Stimulated activated CD8-positive, alpha-beta memory T cell treated with anti-CD3 and anti-CD28 coated beads, Interleukin-15, amount 100 ng/mL, for 1 hour (primary cell): ENCODE measurements around the gene TRAFD1.
"Not testable (repeated sequence)": the region's sequence is repeated elsewhere in the genome, so short reads cannot be mapped to it uniquely, and the experiment has no call there.

Experiments
- DNase-seq: peaks from one replicate; pipeline ENCODE4 v3.0.0-alpha.2; 2020; ENCODE audit warnings: low read depth

TRAFD1 gene

GRCh38 chr12:112125250-112125999 lies at the start of gene TRAFD1:
Gene TRAFD1, plus strand, starts transcription at chr12:112125560. Its CDS starts 4,963 bp downstream, at chr12:112130523.
- peak; percentile 96 for DNase-seq

DNA sequence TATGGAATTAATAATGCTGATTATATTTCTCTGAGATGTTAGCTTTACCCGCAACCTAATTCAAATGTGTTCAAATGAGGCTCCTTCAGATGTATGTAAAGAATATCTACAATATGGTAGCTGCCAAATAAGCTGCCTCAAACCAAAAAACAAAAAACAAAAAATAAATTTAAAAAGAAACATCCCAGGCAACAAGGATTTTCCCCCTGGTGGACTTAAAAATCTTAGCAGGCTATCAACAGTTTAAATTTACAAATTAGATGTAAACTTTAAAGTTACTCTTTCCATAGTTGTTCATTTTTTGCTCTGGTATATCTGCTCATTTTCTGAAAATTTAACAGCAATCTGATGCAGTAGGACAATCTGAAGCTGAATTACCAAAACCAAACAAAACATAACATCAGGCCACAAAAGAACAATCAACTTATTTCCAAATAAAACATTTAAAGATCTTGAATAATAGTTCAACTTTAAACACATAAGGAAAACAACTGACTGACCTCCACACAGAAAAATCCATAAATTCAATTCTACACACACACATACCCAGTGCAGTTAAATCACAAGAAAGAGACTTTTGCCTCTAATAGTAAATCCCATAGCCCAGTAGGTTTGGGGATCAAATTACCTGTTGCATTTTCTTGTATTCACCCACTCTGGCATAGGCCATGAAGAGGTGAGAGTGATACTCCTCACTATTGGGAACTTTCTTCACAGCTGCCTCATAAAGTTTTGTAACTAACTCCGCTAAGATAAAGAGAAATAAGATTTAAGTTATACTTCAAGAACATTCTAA lies 38.1 kb upstream of the TRAFD1 start:
- DNase-seq = no peak

DNA sequence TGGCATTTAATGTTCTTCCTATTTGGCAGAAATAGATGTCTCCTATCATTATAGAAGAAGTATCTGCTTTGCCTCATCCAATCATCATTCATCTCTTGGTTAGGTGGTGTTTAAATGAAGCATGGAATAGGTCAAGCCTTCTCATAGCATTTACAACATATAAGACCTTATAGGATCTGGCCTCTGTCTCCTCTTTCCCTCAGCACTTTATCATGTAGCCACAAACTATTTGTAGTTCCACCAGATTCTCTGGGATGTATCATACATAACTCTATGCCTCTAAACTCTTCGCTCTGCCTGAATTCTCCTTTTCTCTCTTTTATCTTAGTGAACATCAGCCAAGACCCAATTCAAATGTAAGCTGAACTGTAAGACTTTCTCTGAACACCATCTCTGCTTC lies 37.5 kb upstream of the TRAFD1 start:
- no peak for DNase-seq

DNA sequence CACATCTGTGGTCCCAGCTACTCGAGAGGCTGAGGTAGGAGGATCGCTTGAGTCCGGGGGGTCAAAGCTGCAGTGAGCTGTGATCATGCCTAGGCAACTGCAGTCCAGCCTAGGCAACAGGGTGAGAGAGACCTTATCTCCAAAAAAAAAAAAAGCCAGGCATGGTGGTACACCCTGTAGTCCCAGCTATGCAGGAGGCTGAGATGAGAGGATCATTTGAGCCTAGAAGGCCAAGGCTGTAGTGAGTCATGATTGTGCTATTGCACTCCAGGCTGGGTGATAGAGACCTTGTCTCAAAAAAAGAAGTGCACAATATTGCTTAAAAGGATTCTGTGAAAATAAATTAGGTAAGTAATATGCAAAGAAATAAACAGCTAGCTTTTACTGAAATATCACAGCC lies 33.8 kb upstream of the TRAFD1 start:
- no peak for DNase-seq

DNA sequence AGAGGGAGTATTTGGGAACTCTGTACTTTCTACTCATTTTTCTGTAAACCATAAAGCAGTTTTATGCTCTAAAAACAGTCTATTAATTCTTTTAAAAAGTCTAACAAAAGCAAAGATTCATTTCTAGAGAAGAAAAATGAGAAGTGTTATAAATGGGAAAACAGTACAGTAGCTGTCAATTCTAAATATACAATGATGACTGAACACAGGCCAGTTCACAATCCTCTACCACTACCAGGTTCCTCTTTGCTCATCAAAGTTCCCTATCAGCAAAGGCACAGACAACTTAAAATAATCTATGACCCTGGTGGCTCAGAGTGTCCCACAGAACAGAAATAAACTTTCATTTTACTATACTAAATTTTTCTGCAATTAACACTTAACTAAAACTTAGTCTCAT lies 29.3 kb upstream of the TRAFD1 start:
- DNase-seq = no peak

- no peak for DNase-seq
Measured at GRCh38 chr12:112096667-112097066, 28.7 kb upstream of the TRAFD1 start.

DNA sequence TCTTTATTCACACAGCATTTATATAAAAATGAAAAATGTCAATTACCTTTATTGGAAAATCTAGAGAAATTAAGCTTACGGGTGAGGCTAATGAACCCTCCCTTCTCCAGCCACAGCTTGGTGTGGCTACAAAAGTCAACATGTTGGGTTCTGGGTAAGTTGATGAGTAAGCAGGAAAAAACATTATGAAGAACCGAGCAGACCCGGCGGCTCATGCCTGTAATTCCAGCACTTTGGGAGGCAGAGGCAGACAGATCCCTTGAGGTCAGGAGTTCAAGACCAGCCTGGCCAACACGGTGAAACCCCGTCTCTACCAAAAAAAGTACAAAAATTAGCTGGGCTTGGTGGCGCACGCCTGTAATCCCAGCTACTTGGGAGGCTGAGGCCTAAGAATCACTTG lies 27.7 kb upstream of the TRAFD1 start:
- no peak for DNase-seq

DNA sequence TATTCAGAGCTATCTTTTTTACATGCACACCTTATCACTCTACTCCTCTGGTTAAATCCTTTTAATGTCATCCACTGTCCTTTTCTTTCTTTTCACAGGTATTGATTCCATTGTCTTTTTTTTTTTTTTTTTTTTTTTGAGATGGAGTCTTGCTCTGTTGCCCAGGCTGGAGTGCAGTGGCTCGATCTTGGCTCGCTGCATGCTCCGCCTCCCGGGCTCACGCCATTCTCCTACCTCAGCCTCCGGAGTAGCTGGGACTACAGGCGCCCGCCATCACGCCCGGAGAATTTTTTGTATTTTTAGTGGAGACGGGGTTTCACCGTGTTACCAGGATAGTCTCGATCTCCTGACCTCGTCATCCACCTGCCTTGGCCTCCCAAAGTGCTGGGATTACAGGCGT lies 24.9 kb upstream of the TRAFD1 start:
- DNase-seq = not testable (repeated sequence)

- DNase-seq = no peak
Measured at GRCh38 chr12:112102127-112102526, 23.2 kb upstream of the TRAFD1 start.

DNA sequence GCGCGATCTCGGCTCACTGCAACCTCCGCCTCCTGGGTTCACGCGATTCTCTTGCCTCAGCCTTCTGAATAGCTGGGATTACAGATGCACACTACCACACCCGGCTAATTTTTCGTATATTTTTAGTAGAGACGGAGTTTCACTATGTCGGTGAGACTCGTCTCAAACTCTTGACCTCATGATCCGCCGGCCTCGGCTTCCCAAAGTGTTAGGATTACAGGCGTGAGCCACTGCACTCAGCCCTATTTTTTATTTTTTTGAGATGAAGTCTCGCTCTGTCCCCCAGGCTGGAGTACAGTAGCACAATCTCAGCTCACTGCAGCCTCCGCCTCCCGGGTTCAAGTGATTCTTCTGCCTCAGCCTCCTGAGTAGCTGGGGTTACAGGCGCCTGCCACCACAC lies 22.6 kb upstream of the TRAFD1 start:
- DNase-seq = not testable (repeated sequence)

GRCh38 chr12:112103758-112104503 lies 21.4 kb upstream of the TRAFD1 start:
- DNase-seq = no peak

DNA sequence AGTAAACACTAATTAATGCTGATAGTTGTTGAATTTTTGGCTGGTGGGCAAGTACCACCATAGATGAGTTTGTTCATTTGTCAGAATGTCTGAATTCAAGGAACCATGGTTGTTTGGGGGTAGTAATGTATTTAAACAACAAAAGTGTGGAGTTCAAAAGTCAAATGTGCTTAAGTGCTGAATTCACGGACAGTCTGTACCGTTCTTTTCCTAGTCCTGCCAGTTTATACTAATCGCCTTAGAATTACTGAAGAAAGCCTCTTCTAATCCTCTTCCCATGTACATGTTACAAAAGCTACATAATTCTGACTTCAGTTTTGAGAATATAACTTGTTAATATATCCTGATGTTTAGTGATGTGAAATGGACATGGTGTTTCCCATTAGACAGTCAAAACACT lies 19.5 kb upstream of the TRAFD1 start:
- no peak for DNase-seq

DNA sequence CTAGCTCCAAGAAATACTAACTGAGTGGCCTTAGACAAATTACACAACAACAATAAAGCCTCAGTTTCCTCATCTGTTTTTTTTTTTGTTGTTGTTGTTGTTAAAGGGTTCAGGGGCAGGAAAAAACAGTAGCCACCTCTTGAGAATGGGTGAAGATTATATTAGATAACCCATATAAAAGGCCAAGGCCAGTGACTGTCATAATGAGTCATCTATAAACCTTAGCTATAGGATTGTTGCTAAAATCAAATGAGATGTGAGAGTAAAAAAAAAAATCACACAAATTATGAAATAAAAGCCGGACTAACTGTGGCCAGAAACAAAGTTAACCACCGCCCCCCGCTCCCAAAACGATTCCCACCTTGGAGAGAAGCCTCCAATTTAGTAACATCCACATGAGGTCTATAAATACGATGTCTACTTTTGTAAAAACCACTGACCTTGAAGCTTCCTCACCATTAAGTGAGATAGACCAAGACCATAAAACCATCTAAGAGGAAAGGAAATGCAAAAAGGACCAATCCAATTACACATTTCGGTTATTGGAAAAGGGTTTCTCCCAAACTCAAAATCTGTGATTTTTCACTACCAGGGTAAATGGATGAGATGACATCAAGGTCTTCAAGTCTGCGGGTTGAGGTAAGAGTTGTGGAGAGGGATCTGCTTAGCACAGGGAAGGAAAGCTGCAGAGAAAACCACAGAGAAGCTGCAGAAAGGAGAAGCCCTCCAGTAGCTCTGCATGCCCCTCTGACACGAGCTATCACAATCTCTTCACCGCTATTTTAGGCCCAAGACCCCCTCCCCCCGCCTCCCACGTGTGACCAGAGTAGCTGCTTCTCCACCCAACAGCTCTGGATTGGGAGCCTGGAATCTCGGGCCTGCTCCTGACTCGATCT lies 17.8 kb upstream of the TRAFD1 start:
- DNase-seq = no peak

- DNase-seq = peak; percentile 70
Measured at GRCh38 chr12:112108202-112109079, 16.9 kb upstream of the TRAFD1 start, which contains the start of gene NAA25. Gene NAA25, minus strand, starts transcription at chr12:112108783. Its CDS starts 10 bp downstream, at chr12:112108773.

GRCh38 chr12:112110787-112111662 lies 14.3 kb upstream of the TRAFD1 start:
- not testable (repeated sequence) for DNase-seq

- DNase-seq = no peak
Measured at GRCh38 chr12:112111931-112112330, 13.4 kb upstream of the TRAFD1 start.

DNA sequence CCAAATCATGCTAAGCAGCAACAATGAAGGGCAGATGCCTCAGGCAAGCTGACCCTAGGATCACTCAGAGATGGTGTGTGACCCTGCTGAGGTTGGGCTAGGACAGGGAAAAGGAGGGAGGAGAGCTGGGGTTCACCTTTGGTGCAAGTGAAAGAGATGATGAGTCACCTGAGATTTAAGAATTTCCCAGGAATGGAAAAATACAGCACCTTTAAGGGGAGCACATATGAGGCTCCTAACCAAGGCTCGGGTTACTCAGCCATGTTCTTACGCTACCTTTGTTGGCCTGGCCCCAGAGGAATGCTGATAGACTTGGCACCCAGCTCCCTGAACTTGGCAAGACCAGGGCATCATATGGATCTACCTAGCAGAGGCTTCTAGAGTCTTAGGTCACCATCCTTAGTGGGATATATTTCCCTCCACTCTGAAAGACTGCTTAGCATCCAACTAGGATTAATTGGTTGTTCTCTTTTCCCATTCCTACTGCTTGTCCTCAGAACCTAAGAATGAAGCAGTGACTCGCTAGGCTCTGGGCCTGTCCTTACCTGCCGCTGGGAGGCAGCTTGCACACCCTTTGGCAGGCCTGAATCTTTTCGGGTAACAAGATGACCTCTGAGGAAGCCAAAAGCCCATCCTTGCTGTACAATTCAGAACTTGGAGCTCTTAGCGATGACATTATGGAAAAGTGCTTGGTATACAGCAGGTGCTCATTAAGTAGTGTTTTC lies 12.8 kb upstream of the TRAFD1 start:
- DNase-seq = no peak

- DNase-seq = no peak
Measured at GRCh38 chr12:112115259-112116045, 9.9 kb upstream of the TRAFD1 start.
